NK-92 (cell line): ENCODE data around the gene TMEM164.

Experiments used
- DNase-seq: peaks from one replicate; lab custom pipeline; 2025; ENCODE audit not compliant: unreplicated experiment; lab: John Stamatoyannopoulos, UW

Gene TMEM164

DNA sequence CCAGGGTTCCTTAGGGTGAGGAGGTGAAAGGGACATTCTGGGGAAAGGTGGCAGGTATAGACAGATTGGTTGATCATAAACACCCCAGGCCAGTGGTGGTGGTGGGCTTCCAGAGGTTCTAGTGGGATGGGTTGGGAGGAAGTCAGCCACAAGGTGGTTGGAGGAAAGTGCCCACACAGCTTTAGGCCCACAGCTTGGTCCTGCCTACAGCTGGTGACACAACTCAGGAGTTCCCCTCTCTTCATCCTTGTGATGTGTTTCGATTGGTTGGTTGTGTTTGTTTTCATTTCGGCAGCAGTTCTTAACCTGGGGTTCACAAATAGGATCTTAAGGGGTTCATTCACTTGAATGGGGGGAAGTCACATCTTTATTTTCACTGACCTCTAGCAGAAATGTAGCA is 157.0 kb downstream of the TMEM164 start:
- DNase-seq, result no peak

DNA sequence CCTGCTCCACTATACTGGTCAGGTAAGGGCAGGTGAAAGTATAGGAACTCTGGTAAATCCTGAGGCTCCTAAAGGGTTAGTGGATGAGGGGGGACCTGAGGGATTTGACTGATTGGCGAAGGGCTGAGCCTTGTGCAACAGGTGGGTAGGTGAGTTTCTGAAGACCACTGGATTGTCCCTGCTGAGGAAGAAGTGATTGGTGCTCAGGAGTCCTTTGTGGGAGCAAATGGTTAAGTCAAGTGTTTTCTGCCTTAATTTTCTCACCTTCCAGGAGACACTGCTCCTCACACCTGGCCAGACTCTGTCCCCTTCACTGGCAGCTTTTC is 158.4 kb downstream of the TMEM164 start:
- DNase-seq, result no peak

DNA sequence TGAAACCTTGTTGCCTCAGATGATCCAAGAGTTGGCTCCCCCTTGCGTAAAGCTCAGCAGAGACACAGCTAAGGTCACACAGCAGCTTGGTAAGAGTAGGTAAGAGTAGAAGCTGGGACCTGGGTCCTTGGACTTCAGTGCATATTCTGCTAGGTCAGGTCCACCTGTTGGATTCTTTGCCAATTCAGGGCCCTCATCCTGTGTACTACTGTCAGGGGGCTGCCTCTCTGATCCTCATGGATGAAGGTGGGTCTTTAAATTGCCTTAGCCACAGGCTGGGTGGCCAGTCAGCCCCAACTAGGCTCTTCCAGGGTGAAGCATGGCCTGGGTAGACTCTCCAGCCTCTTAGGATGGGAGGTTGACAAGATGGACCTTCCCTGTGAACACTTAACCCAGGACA is 159.2 kb downstream of the TMEM164 start:
- DNase-seq, result no peak

DNA sequence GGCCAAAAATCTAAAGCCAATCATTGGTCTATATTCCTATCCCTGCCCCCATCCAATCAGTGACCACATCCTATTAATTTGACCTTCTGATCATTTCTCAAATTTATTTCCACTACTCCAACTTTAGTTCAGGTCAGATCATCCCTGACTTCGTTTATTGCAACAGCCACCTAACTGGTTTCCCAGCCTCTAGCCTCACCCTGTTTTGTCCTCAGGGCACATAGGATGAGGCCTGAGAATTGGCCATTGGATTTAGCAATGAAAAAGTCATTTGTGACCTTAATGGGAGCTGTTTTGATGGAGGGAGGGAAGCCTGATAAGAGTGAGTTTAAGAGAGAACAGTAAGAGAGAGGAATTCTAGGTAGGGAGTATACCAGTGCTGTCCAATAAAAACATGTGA is 160.0 kb downstream of the TMEM164 start:
- no peak for DNase-seq

DNA sequence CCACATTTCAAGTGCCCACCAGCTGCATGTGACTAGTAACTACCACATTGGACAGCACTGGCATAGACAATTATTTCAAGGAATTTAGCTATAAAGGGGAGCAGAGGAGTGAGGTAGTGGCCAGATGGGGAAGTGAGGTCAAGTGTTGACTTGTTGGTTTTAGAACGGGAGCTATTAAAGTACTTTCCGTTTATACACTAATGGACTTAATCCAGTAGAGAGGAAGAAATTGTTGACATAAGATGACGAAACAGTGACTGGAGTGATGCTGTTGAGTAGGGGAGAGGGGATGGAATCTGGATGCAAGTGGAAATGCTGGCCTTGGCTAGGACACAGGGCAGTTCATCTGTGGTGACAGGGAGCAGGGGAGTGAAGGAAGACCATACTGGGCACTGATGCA is 160.6 kb downstream of the TMEM164 start:
- no peak for DNase-seq

DNA sequence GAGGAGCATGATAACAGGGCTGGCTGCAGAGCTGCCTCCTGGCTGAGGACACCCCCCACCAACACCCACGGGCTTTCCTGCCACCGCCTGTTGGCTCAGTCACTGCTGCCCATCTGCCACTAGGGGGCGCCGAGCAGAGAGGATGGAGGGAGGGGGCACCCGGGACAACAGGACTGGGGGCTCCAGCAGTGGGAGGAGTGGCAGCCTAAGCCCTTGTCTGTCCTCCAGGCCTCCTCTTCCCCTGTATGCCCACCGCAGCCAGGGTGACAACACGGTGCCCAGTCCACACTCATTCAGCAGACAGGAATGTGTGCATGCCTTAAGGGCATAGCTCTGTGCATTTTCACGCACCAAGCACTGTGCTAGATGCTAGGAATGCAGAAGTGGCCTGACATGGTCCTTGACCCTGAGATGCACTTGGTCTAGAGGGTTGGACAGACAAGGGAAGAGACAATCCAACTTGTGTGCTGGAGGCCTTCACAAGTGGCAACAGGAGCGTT is 165.1 kb downstream of the TMEM164 start:
- DNase-seq, result no peak

DNA sequence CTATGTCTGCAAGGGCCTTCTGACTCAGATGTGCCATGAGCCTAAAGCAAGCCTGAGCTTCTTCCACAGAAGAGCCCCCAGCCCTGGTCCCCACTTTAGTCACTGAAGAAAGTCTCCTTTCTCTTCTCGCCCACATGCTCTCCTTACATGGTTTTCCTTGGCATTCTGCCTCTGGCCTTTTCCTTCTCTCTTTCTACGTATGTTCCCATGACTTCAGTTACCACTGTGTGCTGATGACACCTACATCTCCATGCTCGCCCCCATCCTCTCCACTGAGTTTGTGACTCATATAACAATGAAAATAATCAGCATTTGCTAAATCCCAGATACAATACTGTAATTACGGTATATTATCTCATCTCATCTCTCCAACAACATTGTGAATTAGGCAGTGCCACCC is 165.7 kb downstream of the TMEM164 start:
- no peak for DNase-seq

DNA sequence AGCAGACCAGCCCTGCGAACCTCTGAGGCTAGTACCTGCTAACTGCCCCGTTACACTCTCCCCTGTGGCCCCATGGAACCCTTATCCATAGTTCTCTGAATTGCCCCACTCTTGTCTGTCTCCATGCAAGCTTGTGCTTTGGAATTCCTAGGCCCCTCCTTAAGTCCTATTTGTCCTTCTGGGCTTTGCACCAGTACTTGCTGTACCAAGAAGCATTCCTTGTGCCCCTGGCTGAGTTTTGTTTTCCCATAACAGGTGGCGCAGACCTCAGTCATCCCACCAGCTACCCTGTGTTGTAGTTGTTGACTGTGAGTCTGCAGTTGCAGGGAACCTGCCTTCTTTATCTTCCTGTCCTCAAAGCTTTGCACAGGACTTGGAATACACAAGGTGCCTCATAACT is 167.1 kb downstream of the TMEM164 start:
- no peak for DNase-seq

DNA sequence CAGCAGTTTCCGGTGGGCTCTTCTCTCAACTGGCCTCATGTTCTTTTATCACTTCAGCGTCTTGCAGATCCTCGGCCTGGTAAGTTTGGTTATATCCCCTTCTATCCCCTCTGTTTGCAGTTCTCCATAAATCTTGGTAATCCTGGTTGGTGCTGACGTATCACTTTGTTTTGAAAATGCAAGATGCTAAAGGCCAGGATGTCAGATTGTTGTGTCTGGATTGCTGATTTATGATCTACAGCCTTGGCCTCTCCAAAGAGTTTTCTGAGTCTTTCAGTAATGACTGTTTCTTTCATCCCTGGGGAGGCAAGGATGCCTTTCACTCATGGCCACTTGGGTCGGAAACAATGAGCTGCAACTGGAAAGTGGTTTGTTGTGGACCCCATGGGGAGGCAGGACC is 168.5 kb downstream of the TMEM164 start:
- no peak for DNase-seq

DNA sequence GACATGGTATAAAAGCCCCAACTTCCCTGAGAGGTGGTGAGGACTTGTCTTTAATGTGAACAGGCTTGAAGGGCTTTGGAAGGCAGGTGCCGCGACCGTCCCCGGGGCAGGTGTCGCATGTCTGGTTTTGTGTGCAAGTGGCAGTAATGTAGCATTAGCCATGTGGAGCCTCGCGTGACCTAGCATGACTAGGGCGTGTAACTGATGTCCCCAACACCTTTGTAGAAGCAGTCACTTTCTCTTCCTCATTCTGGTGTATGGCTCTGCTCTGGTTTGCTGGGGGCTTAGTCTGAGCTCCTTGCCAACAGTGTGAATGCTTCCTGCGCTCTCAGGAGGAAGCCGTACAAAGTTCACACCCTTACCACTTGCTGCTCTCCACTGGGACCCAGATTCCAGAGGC is 169.3 kb downstream of the TMEM164 start:
- DNase-seq, result no peak

DNA sequence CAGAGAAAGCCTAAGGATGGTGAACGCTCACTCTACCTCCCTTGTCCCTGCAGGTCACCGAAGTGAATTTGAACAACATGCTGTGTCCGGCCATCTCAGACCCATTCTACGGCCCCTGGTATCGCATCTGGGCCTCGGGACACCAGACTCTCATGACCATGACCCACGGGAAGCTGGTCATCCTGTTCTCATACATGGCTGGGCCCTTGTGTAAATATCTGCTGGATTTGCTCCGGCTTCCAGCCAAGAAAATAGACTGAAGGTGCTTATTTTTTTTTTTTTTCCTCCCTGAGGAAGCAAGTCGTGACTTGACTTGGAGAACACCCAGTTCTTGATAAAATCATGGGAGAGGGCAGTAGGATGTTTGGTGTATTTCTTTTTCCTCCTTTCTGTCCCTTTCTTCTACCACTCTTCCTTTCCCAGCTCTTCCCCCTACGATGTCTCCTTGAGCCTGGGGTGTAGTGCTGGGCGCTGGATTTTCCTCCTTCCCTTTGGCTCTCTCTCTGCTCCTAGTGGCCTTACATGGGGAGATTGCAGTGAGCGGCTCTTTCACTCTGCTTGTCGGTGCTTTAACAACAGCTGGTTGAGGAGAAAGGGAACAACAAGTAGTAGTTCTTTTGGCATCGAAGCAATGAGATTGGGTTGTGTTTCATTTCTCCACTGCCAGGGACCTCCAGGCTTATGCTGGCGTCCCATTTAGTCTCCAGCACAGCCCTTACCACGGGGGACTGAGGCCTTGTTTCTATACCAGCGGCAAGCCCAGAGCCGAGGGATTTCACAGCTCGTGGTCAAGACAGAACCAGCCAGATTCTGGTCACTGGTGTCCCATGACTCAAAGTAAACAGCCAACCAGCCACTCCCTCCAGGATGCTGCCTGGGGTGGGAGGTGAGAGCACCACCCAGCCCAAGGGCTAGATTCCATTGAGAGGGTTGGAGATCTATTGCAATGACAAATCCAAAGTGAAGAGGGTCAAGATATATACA is 170.6 kb downstream of the TMEM164 start:
- DNase-seq, result no peak

DNA sequence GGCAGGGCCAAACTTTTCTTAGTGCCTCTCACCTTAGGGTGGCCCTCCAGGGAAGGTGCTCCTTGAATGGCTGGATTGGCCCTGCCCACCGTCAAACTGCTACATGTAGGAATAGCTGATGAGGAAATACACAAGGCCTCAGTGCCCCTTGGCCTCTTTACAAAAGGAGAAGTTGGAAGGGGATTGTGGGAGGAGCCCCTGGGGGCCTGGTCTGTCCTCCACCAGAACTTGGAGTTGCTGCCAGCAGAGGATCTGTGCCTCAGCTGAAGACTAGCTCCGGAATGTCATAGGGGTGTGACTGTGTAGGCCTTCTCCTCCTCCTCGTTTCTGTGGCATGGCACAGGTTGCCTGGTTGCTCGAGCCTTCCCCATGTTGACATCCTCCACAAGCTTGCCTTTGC is 172.2 kb downstream of the TMEM164 start:
- no peak for DNase-seq

DNA sequence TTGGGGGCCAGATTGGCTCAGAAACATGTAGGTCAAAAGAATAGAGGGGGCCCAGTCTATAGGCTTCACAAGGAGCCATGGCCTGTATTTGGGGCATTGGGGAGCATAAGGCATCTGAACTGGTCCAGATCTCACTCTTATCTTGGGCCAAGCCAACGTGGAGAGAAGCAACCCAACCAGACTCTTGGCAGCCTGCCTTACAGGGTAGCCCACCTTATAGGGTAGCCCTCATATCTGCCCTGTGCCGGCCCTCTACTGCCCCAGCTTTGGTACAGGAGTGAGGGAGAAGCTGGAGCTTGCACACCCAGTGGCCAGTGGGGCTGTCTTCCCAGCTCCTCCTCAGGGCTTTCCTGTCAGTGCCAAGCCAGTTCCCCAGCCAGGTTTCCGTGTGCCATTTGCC is 172.8 kb downstream of the TMEM164 start:
- DNase-seq, result no peak

DNA sequence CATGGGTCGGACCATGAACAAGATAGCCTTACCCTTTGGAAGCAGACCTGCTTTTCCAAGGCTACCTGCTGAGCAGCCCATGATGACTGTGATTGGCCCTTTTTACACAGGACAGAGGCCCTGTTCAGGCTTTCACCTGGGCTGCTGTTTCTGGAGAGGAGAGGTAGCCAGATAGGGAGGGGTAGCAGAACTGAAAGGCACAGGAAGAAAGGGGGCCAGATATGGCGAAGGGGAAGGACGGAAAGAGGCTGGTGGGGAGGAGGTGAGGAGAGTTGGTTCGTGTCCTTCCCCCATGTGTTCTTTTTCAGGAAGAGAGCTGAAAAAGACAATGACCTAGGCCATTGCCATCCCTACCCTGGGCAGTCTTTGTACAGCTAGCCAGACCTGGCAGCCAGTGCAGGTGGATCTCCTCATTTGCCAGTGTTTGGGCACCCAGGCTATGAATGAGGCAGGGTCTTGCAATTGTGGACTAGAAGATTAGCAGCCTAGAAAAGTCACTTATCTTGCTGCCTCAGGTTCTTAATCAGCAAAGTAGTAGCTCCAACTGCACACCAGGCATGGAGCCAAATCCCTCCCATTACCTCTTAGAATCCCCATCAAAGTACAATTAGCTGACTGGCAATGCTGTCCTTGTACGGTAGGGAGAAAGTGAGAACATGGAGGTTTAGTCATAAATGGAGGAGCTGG is 175.4 kb downstream of the TMEM164 start:
- DNase-seq, result no peak

DNA sequence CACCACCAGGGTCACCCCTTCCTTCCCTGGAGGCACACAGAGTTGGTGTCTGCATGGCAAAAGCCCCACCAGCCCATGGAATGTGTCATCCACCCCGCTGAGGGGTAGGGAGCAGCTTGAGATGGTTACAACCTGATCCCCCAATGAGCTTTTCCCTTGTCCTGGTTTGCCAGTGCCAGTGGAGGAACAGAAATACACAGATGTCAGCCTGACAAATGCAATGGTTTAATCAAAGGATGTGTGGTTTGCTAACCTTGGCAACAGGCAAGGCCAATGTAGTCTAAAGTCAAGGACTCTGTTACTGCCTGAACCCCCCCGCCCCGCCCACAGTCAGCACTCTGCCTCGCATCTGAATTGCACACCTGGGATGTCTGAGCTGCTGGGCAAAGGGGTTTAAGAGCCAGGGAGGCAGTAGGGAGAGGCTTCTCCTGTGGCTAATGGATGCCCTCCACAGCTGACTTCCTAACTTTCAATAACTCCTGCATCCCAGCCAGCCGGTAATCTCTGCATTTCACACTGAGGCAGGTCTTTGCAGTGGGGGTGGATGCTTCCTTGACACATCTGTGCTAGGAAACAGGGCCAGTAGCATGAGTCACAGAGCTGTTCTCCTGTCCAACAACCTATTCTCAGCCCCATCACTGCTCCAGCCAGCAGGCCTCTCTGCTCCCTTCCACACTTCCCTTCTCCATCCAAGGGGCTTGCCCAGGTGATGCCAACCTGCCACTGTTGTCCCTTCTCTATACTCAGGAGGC is 177.4 kb downstream of the TMEM164 start:
- no peak for DNase-seq

DNA sequence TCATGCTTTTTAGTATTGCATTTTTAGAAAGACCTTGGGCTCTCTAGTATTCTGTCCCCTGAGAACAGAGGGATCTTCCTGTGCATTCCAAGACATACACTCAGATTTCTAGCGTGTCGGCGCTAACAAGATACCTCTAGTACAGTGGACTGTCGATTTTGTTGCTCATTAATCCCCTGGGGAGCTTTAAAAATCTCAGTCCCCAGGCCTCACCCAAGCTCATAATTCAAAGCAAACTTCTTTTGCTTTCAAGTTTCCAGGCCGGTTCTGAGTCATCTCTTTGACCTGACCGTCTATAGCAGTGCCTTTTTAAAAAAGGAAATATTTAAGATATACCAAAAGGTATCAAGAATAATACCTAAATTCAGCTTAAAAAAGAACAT is 178.0 kb downstream of the TMEM164 start:
- no peak for DNase-seq

DNA sequence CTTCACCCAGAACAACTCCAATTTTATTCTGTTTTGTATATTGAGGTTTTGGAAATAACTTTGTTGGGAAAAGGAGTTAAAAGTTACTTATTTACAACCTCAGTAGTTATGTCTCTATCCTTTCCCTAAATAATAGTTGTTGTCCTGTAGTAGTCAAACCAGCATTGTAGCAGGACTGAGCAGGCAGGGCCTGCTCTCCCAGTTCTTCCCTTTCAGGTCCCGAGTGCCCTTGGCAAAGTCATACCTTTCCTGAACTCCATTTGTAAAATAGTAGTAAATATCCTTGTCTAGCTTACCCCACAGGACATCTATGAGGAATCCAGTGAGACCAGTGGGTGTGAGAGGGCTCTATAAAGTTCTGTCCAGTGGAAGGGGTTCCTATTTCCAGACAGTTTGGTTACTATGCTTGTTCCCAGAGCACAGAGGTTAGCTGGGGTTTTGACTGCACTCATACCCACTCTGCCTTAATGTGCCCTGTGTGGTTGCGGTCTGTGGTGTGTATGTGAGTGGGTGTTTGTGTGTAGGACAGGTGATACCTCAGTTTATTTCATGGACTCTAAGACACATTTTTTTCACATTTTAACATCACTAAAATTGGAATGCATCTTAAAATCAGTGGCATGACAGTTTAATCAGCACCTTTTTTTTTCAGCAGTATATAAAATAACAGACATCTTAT is 178.7 kb downstream of the TMEM164 start:
- DNase-seq, result no peak

DNA sequence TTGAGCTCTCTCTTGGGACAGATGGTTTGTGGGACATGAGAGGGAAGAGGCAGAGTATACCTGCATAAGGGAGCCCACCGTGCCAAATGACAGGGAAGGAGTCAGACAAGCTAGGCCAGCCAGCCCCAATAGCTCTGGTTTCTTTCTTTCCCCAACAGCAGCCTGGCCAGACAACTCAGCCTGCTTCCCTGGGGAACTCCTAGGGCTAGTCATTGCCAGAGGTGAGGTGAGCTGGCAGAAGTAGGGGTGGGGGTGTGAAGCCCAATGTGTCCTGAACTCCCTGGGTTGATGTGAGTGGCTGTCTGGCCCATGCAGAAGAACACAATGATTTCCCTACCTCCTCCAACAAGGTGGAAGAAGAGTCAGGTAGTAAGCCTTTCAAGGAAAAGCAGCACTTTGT is 179.4 kb downstream of the TMEM164 start:
- no peak for DNase-seq

DNA sequence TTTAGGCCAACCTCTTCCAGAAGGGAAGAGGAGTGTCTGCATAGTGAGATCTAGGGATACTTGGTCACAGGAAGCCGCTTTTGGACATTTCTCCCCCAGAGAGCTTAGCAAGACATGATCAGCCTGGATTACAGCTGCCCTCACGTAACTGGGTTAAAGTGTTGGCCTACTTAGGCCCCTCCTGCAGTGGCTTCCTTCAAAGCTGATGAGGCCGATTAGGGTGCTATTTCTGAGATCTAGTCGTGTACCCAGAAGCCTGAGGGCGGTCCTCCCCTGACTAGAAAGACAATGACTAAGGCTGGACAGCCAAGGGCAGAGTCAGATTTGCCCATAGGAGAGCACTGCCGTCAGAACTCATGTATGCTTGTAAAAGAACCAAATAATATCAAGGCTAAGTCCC is 180.0 kb downstream of the TMEM164 start:
- no peak for DNase-seq

DNA sequence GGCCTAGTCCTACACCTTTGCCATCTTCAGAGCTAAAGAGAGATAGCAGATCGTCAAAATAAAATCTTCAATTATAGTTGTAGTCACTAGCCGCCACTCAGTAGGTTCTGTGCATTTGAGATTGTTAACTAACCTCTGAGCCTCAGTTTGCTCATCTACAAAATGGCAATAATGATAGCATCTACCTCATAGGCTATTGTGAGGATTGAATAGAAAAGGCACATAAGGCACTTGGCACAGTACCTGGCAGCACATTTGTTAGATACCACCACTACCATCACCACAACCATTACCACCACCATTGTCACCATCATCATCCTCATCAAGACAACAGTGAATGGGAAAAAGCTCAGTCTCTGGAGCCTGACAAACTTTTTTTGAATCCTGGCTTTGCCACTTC is 180.4 kb downstream of the TMEM164 start:
- DNase-seq, result no peak
